ENCODE data around the gene LMF2. TPM values are rescaled to one million over a fixed set of nuclear protein-coding genes. Genes with fewer than 3 reads are reported as not detected.

The LMF2 gene
- polyA plus RNA-seq, 1 donor = 36.6 TPM

- DNase-seq (ENCODE audit: low read depth) = no peak
Observed at GRCh38 chr22:50465066-50465930, 42.2 kb downstream of the LMF2 start.

- DNase-seq (ENCODE audit: low read depth) = no peak
Observed at GRCh38 chr22:50464451-50464850, 43.1 kb downstream of the LMF2 start.

GRCh38 chr22:50463188-50463900, 44.2 kb downstream of the LMF2 start:
- DNase-seq (ENCODE audit: low read depth) = no peak

DNA sequence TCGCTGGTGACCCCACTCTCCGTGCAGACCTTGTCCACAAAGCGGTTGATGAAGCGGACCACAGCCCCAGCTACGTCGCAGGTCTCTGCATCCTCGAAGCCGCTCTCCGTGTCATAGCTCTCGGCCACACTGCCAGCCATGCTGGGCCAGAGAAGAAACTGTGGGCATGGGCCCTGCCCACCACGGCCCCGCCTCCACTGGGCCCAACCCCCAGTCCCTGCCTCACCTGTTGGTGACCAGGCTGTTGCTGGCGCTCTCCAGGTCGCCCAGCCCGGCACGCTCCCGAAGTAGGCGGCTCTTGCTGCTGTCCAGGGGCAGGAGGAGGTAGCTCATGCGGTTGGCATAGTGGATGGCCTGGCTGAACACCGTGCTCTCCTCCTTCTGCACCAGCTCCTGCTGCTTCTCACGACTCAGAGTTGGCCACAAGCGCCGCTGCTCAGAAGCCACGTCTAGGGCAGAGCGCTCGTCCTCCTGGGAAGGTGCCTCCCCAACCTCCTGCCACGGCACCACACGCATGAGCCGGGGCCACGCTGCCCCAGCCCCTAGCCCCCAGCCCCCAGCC, 45.4 kb downstream of the LMF2 start:
- DNase-seq (ENCODE audit: low read depth) = no peak

DNA sequence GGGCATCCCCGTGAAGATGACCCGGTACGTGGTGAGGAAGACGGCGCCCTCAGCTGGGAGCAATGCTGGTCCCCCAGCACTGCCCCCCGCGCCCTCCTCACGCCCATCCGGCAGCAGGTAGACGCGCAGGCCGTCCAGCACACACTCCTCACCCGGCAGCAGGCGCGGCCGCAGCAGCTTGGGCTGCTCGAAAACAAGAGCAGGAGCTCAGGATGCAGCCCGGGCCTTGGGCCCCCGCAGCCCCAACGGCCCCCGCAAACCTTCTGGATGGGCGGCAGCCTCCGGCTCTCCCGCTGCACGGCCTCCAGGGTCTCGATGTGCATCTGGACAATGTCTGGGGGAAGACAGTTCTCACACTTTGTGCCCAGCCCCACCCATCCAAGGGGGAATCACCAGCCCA, 46.0 kb downstream of the LMF2 start:
- DNase-seq (ENCODE audit: low read depth) = no peak

GRCh38 chr22:50460938-50461337, 46.6 kb downstream of the LMF2 start:
- no peak for DNase-seq (ENCODE audit: low read depth)

- no peak for DNase-seq (ENCODE audit: low read depth)
Observed at GRCh38 chr22:50459496-50460140, 47.9 kb downstream of the LMF2 start.

DNA sequence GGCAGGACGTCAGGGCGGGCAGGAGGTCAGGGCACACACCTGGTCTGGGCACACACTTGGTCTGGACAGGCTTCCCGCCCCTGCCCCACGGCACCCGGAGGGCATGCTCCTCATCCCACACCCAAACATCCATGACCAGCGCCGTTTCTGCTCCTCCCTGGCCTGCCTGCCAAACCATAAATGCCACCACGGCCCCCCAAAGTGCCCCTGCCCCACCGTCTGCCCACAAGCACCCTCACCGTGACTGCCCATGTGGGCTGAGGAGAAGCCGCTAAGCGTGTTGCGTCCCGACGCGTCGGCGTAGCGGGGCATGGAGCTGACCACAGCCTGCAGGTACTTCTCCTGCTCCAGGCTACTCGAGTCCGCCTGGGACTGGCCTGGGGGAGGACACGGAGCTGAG, 48.5 kb downstream of the LMF2 start:
- no peak for DNase-seq (ENCODE audit: low read depth)

- DNase-seq (ENCODE audit: low read depth) = no peak
Observed at GRCh38 chr22:50456466-50457234, 50.9 kb downstream of the LMF2 start.

DNA sequence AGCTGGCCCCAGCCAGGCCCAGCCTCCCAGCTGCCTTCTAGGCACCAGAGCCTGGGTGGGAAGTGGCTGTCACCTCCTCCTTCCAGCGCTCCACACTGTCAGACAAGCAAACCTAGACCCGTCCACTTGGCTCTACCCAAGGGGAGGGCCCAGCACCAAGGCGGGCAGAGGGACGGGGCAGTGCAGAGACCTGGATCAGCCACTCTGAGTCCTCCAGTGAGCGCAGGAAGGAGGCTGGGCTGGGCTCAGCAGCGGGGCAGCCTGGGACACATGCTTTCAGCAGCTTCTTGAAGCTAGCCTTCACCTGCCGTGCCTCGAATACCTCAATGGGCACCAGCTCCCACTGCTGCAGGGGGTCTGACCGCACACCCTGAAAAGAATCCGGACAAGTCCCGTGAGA, 51.5 kb downstream of the LMF2 start:
- no peak for DNase-seq (ENCODE audit: low read depth)

DNA sequence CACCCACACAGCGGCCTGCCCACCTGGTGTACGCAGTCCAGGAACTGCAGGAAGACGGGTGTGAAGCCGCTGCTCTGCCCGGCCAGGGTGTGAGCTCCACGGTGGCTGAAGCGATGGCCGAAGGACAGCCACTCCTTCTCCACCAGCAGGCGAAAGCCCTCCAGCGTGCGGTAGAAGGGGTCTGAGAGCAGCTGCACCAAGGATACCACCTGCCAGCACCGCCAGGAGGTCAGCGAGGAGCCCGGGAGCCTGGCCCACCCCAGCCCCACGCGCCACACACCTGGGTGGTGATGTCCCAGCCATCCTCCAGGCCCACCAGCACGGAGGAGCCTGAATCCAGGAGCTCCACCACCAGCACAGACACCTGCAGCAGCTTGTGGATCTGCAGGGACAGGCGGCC, 52.3 kb downstream of the LMF2 start:
- no peak for DNase-seq (ENCODE audit: low read depth)

- DNase-seq (ENCODE audit: low read depth) = no peak
Observed at GRCh38 chr22:50454556-50455075, 52.9 kb downstream of the LMF2 start.

Other genes with a start within 250 kb of the LMF2 start
- 33.2 TPM for gene MAPK12, start 246.0 kb downstream of the LMF2 start, polyA plus RNA-seq (ENCODE audit: insufficient read length)
- gene MAPK11, start 237.3 kb downstream of the LMF2 start, polyA plus RNA-seq (ENCODE audit: insufficient read length) = 5.6 TPM
- gene PLXNB2, start 200.1 kb downstream of the LMF2 start, polyA plus RNA-seq (ENCODE audit: insufficient read length) = 77.0 TPM
- 5.2 TPM for gene DENND6B, start 180.7 kb downstream of the LMF2 start, polyA plus RNA-seq (ENCODE audit: insufficient read length)
- gene PPP6R2, start 164.4 kb downstream of the LMF2 start, polyA plus RNA-seq (ENCODE audit: insufficient read length) = 35.5 TPM
- gene SBF1, start 32.7 kb downstream of the LMF2 start, polyA plus RNA-seq (ENCODE audit: insufficient read length) = 39.9 TPM
- 0.30 TPM for gene ADM2, start 26.2 kb downstream of the LMF2 start, polyA plus RNA-seq (ENCODE audit: insufficient read length)
- 0.15 TPM for gene MIOX, start 20.8 kb downstream of the LMF2 start, polyA plus RNA-seq (ENCODE audit: insufficient read length)
- gene NCAPH2, start 522 bp upstream of the LMF2 start, polyA plus RNA-seq (ENCODE audit: insufficient read length) = 31.3 TPM
- gene SCO2, start 17.9 kb upstream of the LMF2 start, polyA plus RNA-seq (ENCODE audit: insufficient read length) = 1.6 TPM
- gene TYMP, start 22.3 kb upstream of the LMF2 start, polyA plus RNA-seq (ENCODE audit: insufficient read length) = 2.8 TPM
- 0.03 TPM for gene KLHDC7B, start 38.2 kb upstream of the LMF2 start, polyA plus RNA-seq (ENCODE audit: insufficient read length)
- not detected for gene SYCE3, start 55.2 kb upstream of the LMF2 start, polyA plus RNA-seq (ENCODE audit: insufficient read length)
- 47.0 TPM for gene CPT1B, start 70.7 kb upstream of the LMF2 start, polyA plus RNA-seq (ENCODE audit: insufficient read length)
- 41.1 TPM for gene CHKB, start 75.1 kb upstream of the LMF2 start, polyA plus RNA-seq (ENCODE audit: insufficient read length)
- gene MAPK8IP2, start 93.1 kb upstream of the LMF2 start, polyA plus RNA-seq (ENCODE audit: insufficient read length) = 0.51 TPM
- gene ARSA, start 120.5 kb upstream of the LMF2 start, polyA plus RNA-seq (ENCODE audit: insufficient read length) = 13.2 TPM
- 17.8 TPM for gene SHANK3, start 165.1 kb upstream of the LMF2 start, polyA plus RNA-seq (ENCODE audit: insufficient read length)
- 0.42 TPM for gene ACR, start 230.5 kb upstream of the LMF2 start, polyA plus RNA-seq (ENCODE audit: insufficient read length)

Measured in forelimb muscle (tissue), 1 donor.